ENCODE measurements around the gene KLF2.

Gene KLF2

DNA sequence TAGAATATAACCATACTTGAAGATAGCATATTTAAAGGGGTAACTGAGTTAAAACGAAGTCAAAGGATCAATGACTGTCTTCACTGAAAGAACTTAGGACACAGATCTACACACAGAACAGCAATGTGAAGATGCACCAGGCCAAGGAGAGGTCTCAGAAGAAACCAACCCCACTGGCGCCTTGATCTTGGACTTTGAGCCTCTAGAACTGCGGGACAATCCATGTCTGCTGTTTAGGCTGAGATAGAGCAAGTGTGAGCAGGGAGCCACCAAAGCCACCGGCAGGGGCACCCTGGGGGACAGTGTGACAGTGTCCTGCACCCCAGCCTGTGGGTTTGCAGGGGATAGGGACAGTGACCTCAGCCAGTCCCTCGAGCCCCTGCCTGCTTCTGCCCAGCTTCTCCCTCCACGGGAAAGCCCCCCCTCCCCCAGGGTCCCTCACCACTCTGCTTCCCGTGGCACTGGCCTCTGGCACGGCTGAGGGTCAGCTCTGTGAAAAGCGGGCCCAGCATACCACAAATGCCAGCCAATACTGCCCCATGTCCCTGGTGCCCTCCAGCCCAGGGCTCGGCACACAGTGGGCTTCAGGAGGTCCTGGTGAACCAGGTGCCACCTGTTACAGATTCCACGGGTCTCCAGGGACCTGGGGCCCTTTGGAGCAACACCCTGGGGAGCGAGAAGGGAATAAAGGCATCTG lies 40.8 kb downstream of the KLF2 start:
- DNase-seq = no peak

DNA sequence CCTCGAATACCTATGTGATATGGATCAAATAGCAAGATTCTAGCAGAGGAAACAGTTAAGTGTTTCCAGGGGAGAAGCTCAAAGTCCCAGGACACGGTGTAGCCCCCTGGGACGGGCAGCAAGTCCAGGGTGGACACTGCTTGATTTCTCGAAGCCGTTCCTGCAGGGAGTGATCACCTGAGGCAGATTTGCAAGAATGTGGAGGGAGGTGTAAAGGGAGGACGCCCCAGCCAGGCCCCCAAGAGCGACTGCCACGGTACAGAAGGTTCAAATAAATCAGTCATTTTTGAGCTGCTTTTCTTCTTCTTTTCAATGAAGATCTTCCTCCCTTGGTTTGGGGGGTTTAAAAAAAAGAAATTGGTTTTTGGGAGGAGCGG lies 41.4 kb downstream of the KLF2 start:
- no peak for DNase-seq

DNA sequence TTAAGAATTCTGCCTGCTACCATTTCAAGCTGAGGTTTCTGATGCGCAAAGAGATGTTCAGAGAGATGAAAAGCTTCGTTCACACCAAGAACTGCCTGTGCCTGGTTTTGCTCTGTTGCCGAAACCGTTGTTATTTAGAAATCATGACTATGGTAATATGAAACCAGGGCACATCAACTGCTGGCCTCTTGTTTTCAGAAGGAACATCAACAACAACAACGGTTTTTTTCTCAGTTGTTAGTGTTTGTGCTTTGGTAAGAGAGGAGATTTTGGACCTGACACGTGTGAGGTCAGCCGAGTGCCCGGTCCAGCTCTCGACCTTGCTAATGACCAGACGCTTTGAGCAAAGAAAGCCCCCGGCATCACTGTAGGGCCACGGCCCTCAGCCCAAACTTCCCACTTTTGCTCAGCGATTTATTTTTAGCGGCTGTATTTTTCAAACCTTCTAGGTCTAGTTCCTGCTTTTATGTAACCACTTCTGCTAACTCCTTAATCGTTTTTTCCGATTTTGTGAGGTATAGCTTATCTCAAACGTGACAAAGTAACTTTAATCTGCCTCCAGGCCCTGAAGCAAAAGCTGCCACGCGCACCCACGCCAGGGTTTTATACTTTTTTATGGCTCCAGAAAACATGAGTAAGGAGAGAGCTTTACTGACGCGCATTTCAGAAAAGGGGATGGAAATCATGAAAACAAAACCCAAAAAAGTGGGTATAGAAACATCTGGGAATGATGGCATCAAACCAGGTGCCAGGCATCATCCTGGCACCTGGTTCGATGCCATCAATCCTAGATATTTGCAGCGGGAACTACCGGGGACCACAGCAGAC lies 42.0 kb downstream of the KLF2 start:
- DNase-seq = peak; percentile 37

DNA sequence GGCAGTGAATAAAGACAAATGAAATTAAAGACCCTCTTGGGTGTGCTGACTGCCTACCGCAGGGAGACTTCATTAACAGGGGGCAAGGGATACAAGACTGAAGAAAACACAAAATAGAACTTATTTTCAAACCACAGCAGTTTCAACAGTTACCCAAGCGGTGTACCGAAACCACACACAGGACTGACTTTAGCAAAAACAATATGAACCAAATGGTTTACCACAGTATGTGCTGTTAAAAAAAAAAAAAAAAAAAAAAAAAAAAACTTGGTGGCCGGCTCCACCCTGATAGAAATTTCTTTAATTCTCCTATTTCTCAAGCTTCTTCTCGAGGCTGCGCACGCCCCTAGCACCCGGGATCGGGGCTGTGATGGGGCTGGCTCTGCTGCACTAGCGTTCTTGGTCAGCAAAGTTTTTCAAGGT lies 42.6 kb downstream of the KLF2 start:
- peak; percentile 10 for DNase-seq

DNA sequence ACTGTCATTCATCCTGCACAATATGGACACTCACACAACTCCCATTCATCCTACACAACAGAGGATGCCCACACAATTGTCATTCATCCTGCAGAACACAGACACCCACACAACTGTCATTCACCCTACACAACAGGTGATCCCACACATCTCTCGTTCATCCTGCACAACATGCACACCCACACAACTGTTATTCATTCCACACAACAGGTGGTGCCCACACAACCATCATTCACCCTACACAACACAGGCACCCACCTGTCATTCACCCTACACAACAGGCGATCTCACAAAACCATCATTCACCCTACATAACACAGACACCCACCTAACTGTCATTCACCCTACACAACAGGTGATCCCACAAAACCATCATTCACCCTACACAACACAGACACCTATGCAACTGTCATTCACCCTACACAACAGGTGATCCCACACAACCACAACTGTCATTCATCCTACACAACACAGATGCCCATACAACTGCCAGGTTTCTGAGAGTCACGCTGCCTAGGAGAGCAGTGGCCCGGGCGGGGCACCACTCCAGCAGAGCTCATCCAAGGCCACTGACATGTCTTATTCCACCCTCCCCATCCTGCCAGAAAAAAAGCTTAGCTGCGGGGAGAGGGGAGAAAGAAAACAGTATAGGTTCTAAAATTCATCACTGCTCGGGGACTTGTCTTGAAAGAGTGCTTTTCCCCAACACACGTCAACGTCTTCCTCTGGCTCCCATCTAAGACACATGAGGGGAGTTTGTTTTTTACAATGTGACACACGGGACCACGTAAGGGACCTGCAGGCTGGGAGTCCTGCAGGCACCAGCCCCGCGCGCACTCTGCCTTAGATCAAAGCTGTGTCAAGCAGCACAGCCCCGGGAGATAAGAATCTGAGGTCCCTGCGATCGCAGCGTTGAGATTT lies 44.0 kb downstream of the KLF2 start:
- DNase-seq = no peak

DNA sequence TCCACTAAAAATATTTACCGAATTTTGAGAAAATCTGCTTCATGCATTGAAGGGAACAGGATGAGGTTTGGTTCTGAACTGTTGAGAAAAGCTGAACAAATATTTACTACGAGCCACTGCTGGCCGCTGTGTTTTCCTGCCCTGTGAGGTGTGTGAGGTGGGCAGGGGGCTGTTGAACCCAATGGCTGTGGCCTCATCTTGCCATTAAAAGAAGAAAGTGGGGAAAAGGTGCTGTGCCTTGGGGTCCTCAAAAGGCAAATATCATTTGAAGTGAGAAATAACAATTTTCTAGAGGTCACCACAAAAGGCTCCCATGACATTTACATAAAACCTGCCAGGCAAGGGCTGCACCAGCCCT lies 44.7 kb downstream of the KLF2 start:
- no peak for DNase-seq

DNA sequence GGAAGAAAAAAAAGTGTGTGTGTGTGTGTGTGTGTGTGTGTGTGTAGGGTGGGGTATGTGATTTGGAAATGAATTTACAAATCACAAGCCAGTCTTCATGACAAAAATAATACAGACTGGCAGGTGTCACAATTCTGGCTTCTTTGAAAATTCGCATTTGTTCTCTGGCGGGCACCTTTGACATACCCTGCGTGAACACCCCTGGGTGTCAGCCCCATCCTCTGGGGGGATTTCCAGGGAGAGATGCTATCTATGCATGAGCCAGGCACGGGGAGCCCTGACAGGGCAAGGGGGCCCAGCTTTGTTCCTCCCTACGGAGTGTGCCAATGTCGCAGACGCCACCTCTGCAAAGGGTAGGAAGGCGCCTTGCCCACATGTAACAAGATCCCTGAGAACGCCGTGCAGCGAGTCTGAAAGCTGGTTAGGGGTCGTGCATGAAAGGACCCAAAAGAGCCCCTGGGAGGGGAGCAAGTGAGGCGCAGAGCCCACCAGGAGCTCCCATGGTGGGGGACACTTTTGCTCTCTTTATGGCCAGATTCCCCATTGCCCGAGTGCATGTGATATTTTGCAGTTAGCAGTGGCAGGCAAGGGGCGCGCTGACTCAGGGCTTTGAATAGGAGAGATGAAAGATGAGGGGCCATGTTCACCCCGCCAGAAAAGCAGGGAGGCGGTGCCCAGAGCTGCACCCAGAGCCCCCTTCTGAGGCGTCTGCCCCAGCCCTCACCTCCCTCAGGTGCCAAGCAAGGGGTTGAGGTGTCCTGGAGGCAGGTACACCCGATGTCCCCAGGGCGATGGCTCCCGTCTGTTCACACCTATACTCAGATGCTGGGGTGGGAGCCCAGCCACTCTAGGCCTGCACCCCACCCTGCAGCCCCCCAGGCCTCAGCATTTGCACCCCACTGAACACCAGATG lies 45.3 kb downstream of the KLF2 start:
- no peak for DNase-seq

DNA sequence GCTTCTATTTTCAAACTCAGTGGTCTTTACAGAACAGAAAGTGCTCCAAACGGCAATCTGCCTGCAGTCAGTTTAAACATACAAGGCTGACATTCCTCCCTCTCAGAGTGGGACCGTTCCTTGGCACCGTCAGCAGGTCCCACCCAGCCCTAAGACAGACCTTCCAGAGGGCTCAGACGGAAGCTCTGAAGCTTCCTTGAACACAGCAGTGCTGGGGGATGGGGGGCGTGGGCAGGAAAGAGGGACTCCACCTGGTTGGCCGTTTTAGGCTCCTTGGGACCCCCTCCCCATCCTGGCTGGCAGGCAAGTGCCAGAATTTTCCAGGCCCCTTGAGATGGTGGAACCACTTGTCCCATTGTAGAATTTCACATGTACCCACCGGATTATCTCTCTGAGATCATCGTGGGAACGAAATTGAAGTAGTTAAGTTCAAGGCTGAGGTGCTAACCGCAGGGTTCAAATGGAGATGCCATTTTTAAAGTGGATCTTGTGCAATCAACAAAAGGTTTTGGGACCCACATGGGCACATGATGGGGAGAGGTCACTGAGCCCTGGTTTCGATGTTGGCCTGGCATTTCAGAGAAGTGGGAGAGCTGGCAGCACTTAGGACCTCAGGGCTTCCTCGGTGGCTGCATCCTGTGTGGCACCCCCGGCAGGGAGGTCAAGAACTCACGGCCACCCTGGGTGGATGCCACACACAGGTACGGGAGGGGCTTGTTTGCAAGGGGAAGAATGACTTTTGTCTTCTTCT lies 46.2 kb downstream of the KLF2 start:
- no peak for DNase-seq

DNA sequence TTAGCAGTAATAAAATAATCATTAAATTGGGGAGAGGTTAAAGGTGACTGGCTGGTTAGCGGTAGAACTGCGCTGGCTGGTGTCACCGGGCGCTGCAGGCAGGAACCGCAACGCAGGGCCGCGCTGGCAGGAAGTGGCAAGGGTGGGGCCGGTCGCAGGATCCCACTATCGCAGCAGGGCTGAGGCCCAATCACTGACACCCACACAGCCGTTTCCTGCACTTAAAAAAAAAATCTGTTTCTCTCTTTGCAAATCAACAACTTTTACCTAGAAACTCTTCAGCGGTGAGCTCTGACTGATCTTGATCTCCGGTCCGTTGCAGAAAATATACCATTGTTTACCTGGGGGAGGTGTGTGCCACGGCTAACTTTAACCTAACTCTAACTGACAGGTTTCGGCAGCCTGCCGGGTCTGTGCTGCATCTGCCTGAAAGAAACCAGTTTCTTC lies 46.9 kb downstream of the KLF2 start:
- DNase-seq = no peak

DNA sequence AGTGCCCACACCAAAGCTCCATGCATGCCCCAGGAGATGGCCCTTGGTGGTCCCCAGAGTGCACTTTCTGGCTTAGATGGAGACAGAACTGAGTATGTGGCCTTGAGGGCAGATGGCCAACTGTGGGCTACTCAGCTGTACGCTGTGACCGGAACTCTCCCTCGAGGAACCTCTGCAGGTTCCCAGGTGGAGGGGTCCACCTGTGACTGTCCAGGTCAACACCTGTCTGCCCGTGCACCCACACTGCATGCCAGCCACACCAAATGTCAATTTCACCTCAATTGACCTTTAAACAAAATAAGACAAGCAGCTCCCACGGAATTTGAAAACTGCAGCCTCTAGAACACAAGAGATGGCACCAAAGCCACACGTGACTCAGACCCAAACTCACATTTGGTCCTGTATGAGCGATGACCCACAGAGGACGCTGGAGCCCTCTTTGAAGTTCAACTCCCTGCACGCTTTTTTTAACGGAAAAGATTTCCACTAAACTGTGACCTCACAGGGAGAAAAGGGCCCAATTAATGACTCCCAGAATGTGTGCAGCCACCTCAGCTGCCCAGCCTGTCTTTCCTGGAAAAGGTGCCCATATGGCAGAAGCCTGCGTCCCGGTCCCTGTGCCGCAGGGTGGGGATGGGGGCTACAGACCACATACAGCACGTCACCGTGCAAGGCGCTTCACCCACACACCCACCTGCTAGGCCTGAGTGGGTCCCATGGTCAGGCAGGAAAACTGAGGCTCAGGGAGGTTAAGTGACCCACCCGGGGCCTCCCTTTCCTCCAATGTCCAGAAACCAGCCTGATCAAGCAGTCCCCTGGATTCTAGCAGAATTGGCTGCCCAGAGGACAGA lies 47.7 kb downstream of the KLF2 start:
- DNase-seq = no peak

DNA sequence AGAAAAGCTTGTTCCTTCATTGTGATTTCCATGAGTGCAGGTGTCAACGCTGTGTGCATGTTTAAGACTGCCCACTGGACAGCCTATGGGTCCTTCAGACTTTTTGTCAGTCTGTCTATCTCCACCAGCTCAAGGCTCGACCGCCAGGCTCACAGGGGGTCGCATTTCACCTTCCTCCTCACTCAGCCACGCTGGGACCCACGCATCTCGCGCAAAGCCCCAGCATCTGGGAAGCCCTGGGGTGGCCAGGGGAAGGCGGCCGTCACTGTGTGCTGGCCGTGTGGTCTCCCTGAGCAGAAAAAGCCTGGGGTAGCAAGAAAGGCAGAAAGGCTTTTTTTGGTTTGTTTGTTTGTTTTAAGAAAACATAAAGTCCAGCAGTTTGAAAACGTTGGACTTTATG lies 48.5 kb downstream of the KLF2 start:
- DNase-seq = no peak

DNA sequence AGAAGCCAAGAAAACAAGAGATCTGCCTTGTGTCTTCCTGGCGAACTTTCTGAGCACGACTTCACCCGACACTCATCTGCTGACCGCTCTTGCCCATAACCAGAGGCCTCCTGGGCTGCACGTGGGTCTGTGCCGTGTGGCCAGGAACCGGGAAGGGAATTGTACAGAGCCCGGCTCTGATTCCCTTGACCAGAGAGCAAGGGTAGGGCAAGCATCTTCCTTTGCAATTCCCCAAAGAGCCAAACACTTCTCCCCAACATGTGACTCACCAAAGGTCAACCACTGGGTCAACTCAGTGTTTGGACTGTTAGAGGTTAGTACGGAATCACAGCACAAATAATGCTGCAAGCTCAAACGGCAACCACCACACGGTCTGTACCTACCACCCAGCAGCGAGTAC lies 48.9 kb downstream of the KLF2 start:
- no peak for DNase-seq

DNA sequence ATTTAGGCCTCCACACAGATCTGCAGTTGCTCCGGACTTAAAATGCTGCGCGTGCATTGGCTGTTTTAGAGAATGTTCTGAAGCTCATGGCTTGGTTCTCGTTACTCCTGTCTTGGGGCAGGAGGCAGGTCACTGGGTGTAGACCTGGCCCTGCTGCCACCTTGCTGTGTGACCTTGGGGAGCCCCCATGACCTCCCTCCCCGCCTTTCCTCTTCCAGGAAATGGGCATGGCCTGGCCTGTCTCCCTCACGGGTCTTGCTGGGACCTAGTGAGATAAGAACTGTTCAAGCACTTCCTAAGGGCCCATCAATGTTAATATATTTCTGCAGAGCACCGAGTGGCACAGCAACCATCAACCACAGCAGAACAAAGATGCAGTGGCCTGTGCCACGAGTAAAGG lies 49.4 kb downstream of the KLF2 start:
- DNase-seq = no peak

DNA sequence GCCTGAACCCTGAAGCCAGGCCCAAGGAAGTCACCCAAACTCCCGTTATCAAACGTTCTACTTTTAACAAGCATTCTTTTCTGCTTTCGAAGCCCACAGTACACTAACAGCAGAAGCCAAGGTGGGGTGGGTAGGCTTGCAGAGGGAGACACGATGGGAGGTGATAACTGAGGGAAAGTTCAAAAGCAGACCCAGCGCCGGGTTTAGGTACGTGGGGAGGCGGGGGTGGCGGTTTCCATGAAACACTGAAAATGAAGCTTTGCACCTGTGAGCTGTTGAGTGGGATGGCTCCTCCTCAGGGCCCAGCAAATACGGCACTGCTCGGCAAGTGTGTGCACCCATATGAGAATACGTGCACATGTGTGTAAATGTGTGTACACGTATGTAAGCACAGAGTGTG lies 49.8 kb downstream of the KLF2 start:
- DNase-seq = no peak

DNA sequence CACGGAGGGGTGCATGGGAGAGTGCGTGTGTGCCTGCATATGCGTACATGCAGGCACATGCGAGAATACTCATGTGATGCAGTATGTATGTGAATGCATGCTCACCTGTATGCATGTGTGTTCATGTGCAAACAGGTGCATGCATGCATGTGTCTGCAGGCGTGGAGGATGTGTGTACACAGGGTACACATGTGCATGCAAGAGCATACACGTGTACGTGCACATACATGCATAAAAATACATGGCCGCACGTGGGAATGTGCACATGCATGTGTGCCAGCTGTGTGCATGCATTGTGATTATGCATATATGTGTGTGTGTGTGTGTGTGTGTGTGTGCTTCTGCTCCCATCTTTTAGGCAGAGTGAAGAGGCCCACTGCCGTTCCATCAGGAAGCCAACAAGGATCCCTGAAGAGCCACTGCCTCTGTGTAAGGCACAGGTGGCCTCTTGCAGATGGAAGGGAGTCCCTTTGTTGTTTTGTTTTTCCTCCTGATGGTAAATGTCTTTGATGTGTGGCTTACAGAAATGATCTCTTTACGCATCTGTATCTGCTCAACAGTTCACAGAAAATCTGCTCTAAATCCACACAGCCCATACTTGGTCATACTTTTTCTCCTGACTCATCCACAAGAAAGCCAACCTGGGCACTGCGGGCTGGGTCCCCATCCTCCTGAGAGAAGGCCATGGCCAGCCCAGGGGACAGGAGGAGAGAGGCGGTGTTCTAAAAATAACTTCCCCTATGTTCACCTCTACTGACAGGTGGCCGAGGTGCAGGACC lies 50.7 kb downstream of the KLF2 start:
- no peak for DNase-seq

DNA sequence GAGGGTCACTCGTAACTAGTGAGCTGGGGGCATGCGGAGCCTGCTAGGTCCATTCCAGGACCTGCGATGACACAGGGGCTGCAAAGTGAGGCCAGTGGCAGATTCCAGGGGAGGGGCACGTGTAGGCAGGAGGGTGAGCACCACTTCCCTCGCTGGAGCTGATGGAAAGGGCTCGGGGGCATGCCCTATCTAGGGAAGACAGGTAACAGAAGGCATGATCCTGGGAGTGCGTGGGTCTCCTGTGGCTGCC lies 51.2 kb downstream of the KLF2 start:
- no peak for DNase-seq

DNA sequence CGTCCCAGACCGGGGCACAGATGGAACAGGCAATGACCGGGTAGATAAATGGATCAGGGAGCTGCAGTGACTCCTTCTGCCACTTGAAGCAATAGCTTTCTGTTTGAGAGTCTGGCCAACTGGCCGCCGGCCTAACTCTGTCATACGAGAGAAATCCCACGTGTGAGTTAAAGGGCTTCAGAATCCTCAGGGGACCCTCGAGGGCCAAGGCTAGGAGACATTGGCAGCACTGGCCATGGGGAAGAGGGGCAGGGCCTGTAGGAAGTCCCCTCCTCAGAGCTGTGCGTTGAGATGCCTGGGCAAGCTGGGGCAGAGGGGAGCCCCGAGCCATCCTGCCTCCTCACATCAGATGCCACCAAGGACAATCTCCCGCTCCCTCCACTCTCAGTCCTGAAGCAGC lies 51.6 kb downstream of the KLF2 start:
- DNase-seq = no peak

DNA sequence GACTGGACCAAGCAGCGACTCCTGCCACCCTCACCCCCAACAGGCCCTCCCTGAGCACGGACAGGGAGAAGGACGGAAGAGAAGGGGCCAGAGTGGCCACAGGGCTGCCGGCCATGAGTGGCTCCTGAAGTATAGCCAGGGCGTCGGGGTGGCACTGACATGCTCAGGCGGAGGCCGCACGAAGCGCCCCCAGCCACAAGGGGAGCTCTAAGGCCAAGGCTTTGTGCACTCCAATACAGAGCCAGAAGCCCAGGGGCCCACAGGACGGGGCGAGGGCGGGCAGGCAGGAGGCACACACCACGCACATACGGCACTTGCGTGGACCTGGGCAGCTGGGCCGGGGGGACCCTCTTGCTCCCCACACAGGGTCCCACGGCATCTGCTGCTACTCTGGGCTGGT lies 52.0 kb downstream of the KLF2 start:
- DNase-seq = no peak

DNA sequence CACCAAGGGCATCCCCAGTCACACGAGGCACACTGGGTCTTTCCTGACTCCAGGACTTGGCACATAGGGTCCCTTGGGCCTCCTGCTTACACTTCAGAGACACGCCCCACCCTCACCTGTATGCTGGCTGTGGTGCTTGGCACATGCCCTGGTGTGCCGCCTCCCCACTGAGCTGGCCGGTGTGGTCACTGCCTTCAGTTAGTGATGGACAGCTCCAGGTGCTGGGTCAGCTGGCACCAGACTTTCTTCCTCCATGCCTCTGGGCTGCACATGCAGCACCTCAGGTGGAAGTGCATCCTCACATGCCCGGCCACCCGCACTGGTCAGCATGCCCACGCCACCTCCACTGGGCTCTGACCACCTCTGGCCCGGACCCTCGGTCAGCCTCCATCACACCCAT lies 52.9 kb downstream of the KLF2 start:
- no peak for DNase-seq
